Skeletal muscle cell (primary cell): ENCODE data around the gene C10orf53.
"Not testable (repeated sequence)": the region's sequence is repeated elsewhere in the genome, so short reads cannot be mapped to it uniquely, and the experiment has no call there.

Experiments used
- DNase-seq: peaks from one replicate; pipeline ENCODE4 v3.0.0-alpha.2; 2010; ENCODE audit warnings: low read depth
- H3K4me3 ChIP-seq: 2 replicates; pipeline ENCODE4 v1.5.1; 2011; ENCODE audit warnings: low read depth, mild to moderate bottlenecking, control low read depth, low read length, moderate library complexity

C10orf53 gene

GRCh38 chr10:49682449-49682848, 3.0 kb downstream of the C10orf53 start:
- H3K4me3 ChIP-seq, DNase-seq: not testable (repeated sequence)

- no peak for DNase-seq
- H3K4me3 ChIP-seq, result no peak overlapping the region
Measured at GRCh38 chr10:49682879-49683278, 3.4 kb downstream of the C10orf53 start.

- DNase-seq, result no peak
- H3K4me3 ChIP-seq, result no peak overlapping the region
Measured at GRCh38 chr10:49686651-49687050, 7.2 kb downstream of the C10orf53 start.

GRCh38 chr10:49688261-49688846, 8.9 kb downstream of the C10orf53 start:
- DNase-seq, result no peak
- no peak overlapping the region for H3K4me3 ChIP-seq

- no peak overlapping the region for H3K4me3 ChIP-seq
- no peak for DNase-seq
Measured at GRCh38 chr10:49688920-49689319, 9.5 kb downstream of the C10orf53 start.

GRCh38 chr10:49689882-49690510, 10.5 kb downstream of the C10orf53 start:
- H3K4me3 ChIP-seq, result no peak overlapping the region
- DNase-seq, result no peak

GRCh38 chr10:49690698-49691356, 11.4 kb downstream of the C10orf53 start:
- no peak for DNase-seq
- no peak overlapping the region for H3K4me3 ChIP-seq

GRCh38 chr10:49691588-49691987, 12.1 kb downstream of the C10orf53 start:
- no peak overlapping the region for H3K4me3 ChIP-seq
- no peak for DNase-seq

- H3K4me3 ChIP-seq, result no peak overlapping the region
- no peak for DNase-seq
Measured at GRCh38 chr10:49694466-49694865, 15.0 kb downstream of the C10orf53 start.

GRCh38 chr10:49696311-49696710, 16.9 kb downstream of the C10orf53 start:
- H3K4me3 ChIP-seq, result no peak overlapping the region
- DNase-seq, result no peak

- H3K4me3 ChIP-seq, result no peak overlapping the region
- DNase-seq, result no peak
Measured at GRCh38 chr10:49698679-49699078, 19.2 kb downstream of the C10orf53 start.

GRCh38 chr10:49700211-49700610, 20.8 kb downstream of the C10orf53 start:
- DNase-seq, result no peak
- H3K4me3 ChIP-seq, result no peak overlapping the region

GRCh38 chr10:49700997-49701396, 21.5 kb downstream of the C10orf53 start:
- DNase-seq, result no peak
- no peak overlapping the region for H3K4me3 ChIP-seq

GRCh38 chr10:49707585-49707984, 28.1 kb downstream of the C10orf53 start:
- no peak for DNase-seq
- no peak overlapping the region for H3K4me3 ChIP-seq

GRCh38 chr10:49709934-49710333, 30.5 kb downstream of the C10orf53 start:
- H3K4me3 ChIP-seq, result no peak overlapping the region
- no peak for DNase-seq

- no peak for DNase-seq
- H3K4me3 ChIP-seq, result no peak overlapping the region
Measured at GRCh38 chr10:49710966-49711365, 31.5 kb downstream of the C10orf53 start.

- no peak for DNase-seq
- H3K4me3 ChIP-seq, result no peak overlapping the region
Measured at GRCh38 chr10:49711481-49711880, 32.0 kb downstream of the C10orf53 start.

GRCh38 chr10:49713266-49713665, 33.8 kb downstream of the C10orf53 start:
- H3K4me3 ChIP-seq, result no peak overlapping the region
- no peak for DNase-seq

GRCh38 chr10:49715157-49715556, 35.7 kb downstream of the C10orf53 start:
- H3K4me3 ChIP-seq, DNase-seq: not testable (repeated sequence)

GRCh38 chr10:49726593-49726992, 47.1 kb downstream of the C10orf53 start:
- DNase-seq, result no peak
- no peak overlapping the region for H3K4me3 ChIP-seq

GRCh38 chr10:49733866-49734265, 54.4 kb downstream of the C10orf53 start:
- H3K4me3 ChIP-seq, result no peak overlapping the region
- DNase-seq, result no peak
